Parathyroid adenoma (tissue), 2 donors: ENCODE measurements around the gene ANKRD13A.

Source experiments
- H2AFZ ChIP-seq: fragments of 300-600 bp; sonication (generic); one replicate; pipeline ENCODE4 v1.7.0; 2017; ENCODE audit warnings: antibody characterized with exemption, mild to moderate bottlenecking
- H3K27ac ChIP-seq: fragments of 300-600 bp; sonication (generic); one replicate; pipeline ENCODE4 v1.7.0; 2017
- H3K27me3 ChIP-seq: fragments of 300-600 bp; sonication (generic); one replicate; pipeline ENCODE4 v1.7.0; 2017; ENCODE audit warnings: low read length; ENCODE audit not compliant: control insufficient read depth, insufficient read depth
- H3K36me3 ChIP-seq: fragments of 300-600 bp; sonication (generic); one replicate; pipeline ENCODE4 v1.7.0; 2017; ENCODE audit warnings: low read length; ENCODE audit not compliant: control insufficient read depth, insufficient read depth
- H3K4me1 ChIP-seq: fragments of 300-600 bp; sonication (generic); one replicate; pipeline ENCODE4 v1.7.0; 2017; ENCODE audit warnings: control low read depth
- H3K4me2 ChIP-seq: fragments of 300-600 bp; sonication (generic); one replicate; pipeline ENCODE4 v1.7.0; 2017; ENCODE audit warnings: low read length
- H3K4me3 ChIP-seq: fragments of 300-600 bp; sonication (generic); one replicate; pipeline ENCODE4 v1.7.0; 2017; ENCODE audit warnings: low read depth, low read length
- H3K79me2 ChIP-seq: fragments of 300-600 bp; sonication (generic); one replicate; pipeline ENCODE4 v1.7.0; 2017; ENCODE audit warnings: control low read depth
- H3K9ac ChIP-seq: fragments of 300-600 bp; sonication (generic); one replicate; pipeline ENCODE4 v1.7.0; 2017; ENCODE audit warnings: mild to moderate bottlenecking
- H3K9me3 ChIP-seq: fragments of 300-600 bp; sonication (generic); one replicate; pipeline ENCODE4 v1.7.0; 2017; ENCODE audit warnings: low read length; ENCODE audit not compliant: control insufficient read depth
- TF ChIP-seq, protein P1 (sequence below): fragments of 300-600 bp; sonication (generic); IDR thresholded peaks from one replicate; pipeline ENCODE4 v1.7.0; 2017; ENCODE audit warnings: antibody characterized with exemption, mild to moderate bottlenecking
- donor health status: primary hyperparathyroidism.

ANKRD13A gene

DNA sequence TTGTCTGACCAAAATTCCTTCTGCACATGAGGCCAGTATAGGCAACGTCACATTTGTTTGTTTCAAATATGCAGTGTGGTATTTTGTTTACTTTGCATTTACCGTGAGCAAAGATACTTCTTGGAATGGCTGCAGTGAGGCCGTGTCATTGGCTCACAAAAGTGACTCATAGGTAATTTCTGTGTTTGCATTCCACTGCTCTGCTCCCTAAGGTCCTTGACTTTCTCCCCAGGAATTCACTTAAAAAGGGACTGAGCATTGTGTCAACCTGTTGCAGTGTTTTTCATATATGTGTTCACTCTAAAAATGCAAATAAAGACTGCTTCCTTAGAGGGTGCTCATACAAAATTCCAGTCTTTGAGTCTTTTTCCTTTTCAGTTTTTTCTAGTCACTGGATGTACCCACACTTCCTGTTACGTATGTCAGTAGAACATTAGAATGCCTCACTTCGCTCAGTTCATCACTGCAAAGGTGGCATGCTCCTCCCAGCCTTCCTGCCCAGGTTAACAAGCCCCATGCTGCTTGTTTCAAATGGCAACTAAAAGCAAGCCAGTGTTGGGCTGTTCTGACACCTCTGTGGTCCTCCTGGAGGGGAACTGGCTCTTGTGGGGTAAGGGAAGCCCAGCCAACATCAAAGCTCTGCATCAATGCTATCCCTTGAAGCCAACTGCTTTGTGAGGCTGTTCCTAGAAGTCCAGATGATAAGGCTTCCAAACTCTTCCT lies 40.0 kb downstream of the ANKRD13A start:
- no peak overlapping the region for H3K27ac ChIP-seq
- H3K79me2 ChIP-seq, result peaks cover 4% of the 10 kb centered on the region
- H3K4me2 ChIP-seq, result no peak overlapping the region
- TF ChIP-seq, protein P1, sequence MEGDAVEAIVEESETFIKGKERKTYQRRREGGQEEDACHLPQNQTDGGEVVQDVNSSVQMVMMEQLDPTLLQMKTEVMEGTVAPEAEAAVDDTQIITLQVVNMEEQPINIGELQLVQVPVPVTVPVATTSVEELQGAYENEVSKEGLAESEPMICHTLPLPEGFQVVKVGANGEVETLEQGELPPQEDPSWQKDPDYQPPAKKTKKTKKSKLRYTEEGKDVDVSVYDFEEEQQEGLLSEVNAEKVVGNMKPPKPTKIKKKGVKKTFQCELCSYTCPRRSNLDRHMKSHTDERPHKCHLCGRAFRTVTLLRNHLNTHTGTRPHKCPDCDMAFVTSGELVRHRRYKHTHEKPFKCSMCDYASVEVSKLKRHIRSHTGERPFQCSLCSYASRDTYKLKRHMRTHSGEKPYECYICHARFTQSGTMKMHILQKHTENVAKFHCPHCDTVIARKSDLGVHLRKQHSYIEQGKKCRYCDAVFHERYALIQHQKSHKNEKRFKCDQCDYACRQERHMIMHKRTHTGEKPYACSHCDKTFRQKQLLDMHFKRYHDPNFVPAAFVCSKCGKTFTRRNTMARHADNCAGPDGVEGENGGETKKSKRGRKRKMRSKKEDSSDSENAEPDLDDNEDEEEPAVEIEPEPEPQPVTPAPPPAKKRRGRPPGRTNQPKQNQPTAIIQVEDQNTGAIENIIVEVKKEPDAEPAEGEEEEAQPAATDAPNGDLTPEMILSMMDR, result no peak
- no peaks in the 10 kb centered on the region for H3K36me3 ChIP-seq
- H3K4me3 ChIP-seq, result no peak overlapping the region
- H3K4me1 ChIP-seq, result peaks cover 5% of the 10 kb centered on the region
- no peaks in the 10 kb centered on the region for H3K9me3 ChIP-seq
- H3K27me3 ChIP-seq, result no peaks in the 10 kb centered on the region
- H3K9ac ChIP-seq, result no peak overlapping the region
- no peak overlapping the region for H2AFZ ChIP-seq

DNA sequence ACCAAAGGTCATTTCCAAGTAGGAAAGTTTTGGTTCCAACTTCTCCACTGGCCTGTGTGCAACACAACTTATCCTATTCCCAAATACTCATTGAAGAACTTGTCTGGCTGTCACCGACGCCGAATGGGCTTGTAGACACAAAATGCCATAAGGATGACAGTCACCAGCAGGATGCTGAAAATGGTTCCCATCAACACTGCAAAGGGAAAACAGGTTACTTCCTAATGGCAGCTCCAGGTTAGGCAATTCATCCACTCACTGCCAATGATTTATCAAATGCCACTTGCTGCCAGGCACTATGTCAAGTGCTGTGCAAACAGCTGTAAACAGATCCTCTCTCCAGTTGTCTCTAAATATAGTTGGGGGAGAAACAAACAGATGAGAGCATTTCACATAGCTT lies 43.0 kb downstream of the ANKRD13A start:
- Histone ChIP-seq H3K4me2 (no peak overlapping the region), H3K79me2 (peaks cover 7% of the 10 kb centered on the region), H3K4me3 (no peak overlapping the region), H3K27ac (no peak overlapping the region), H3K4me1 (peaks cover 9% of the 10 kb centered on the region), H3K27me3 (no peaks in the 10 kb centered on the region), H2AFZ (no peak overlapping the region), H3K9me3 (no peaks in the 10 kb centered on the region), H3K9ac (no peak overlapping the region), H3K36me3 (no peaks in the 10 kb centered on the region)
- TF ChIP-seq, protein P1, result no peak

DNA sequence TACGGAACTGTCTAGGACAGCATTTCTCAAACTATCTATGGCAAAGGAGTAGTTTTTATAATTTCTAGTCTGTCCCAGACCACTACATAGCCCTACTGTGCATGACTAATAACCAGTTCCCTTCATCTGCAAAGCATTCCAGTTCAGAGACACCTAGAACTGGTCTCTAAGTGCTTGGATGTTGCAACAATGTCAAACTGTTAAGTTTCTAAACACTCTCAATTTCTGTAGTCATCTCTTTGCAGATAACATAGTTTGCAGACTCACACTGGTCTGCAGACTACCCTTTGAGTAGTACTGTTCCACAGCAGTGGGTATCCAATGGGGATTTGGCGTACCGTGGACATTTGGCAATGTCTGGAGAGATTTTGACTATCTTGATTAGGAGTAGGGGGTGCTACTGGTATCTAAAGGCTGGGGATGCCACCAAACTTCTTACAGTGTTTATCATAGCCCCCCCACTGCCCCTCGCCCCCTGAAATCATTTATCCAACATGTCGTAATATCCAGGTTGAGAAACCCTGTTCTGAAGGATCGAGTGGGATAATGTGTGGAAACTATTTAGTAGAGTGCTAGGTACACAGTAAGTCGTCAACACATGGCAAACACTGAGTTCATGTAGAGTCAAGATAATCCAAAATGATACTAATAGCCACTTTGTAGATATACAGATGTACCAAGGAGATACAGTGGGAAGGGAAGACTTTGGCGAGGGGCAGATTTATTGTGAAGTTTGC lies 47.4 kb downstream of the ANKRD13A start:
- Histone ChIP-seq H2AFZ (no peak overlapping the region), H3K9ac (no peak overlapping the region)
- TF ChIP-seq, protein P1, result no peak

DNA sequence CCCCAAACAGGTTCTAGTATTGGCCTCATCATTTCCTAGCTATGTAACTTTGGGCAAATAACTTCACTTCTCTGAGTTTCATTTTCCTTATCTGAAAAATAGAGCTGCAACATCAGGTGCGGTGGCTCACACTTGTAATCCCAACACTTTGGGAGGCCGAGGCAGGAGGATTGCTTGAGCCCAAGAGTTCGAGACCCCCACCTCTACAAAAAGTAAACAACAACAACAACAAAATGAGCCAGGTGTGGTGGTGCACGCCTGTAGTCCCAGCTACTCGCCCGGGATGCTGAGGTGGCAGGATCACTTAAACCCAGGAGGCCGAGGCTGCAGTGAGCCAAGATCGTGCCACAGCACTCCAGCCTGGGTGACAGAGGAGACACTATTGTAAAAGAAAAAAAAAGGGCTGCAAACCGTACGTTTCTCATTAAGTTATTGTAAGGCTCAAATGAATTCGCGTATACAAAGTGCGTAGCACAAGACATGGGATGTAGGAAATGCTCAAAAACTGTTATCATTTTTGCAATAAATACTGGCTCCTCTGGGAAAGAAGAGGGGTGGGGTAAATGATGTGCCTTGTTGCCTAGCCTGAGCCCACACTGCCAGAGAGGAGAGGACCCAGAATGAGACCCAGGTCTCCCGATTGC lies 48.2 kb downstream of the ANKRD13A start:
- Histone ChIP-seq H3K27ac (peak overlapping the region; percentile 73), H3K9me3 (no peaks in the 10 kb centered on the region), H3K4me3 (peak overlapping the region; percentile 69), H2AFZ (peak overlapping the region; percentile 92), H3K9ac (peak overlapping the region; percentile 78), H3K4me2 (peak overlapping the region; percentile 83), H3K4me1 (peaks cover 16% of the 10 kb centered on the region), H3K27me3 (no peaks in the 10 kb centered on the region), H3K79me2 (peaks cover 14% of the 10 kb centered on the region), H3K36me3 (no peaks in the 10 kb centered on the region)
- TF ChIP-seq, protein P1, result no peak

More for the DNA sequence above, 47.4 kb downstream of the ANKRD13A start:
- H3K27me3 ChIP-seq, result no peaks in the 10 kb centered on the region
- H3K4me1 ChIP-seq, result peaks cover 16% of the 10 kb centered on the region
- no peak overlapping the region for H3K4me2 ChIP-seq
- H3K79me2 ChIP-seq, result peaks cover 14% of the 10 kb centered on the region
- H3K9me3 ChIP-seq, result no peaks in the 10 kb centered on the region
- no peaks in the 10 kb centered on the region for H3K36me3 ChIP-seq
- H3K27ac ChIP-seq, result no peak overlapping the region
- H3K4me3 ChIP-seq, result no peak overlapping the region
